Activated naive CD4-positive, alpha-beta T cell treated with anti-CD3 and anti-CD28 coated beads, Interleukin-2, amount 50 U/mL, for 16 hours (primary cell): Measurements from ENCODE around the gene RGS19.

ENCODE experiments used
- DNase-seq: peaks from one replicate; pipeline ENCODE4 v3.0.0-alpha.2; 2020

Gene RGS19

GRCh38 chr20:64076061-64076997 is 3.0 kb downstream of the RGS19 start:
- no peak for DNase-seq

GRCh38 chr20:64075556-64075955 is 3.8 kb downstream of the RGS19 start:
- DNase-seq = no peak

GRCh38 chr20:64074963-64075362 is 4.4 kb downstream of the RGS19 start:
- no peak for DNase-seq

- DNase-seq = no peak
These were observed 5.0 kb downstream of the RGS19 start for GRCh38 chr20:64074184-64074789.

GRCh38 chr20:64073476-64074183 is 5.7 kb downstream of the RGS19 start:
- DNase-seq = no peak

GRCh38 chr20:64072498-64073063 is 6.7 kb downstream of the RGS19 start:
- no peak for DNase-seq

GRCh38 chr20:64071341-64072332 is 7.7 kb downstream of the RGS19 start:
- no peak for DNase-seq

- no peak for DNase-seq
These were observed 8.9 kb downstream of the RGS19 start for GRCh38 chr20:64070244-64070993.

- DNase-seq = no peak
These were observed 9.6 kb downstream of the RGS19 start for GRCh38 chr20:64069614-64070243.

- DNase-seq = no peak
These were observed 10.1 kb downstream of the RGS19 start for GRCh38 chr20:64069209-64069613.

GRCh38 chr20:64068386-64069208 is 10.7 kb downstream of the RGS19 start:
- no peak for DNase-seq

- DNase-seq = no peak
These were observed 11.5 kb downstream of the RGS19 start for GRCh38 chr20:64067733-64068307.

GRCh38 chr20:64067005-64067632 is 12.2 kb downstream of the RGS19 start:
- no peak for DNase-seq

GRCh38 chr20:64065974-64066343 is 13.4 kb downstream of the RGS19 start:
- DNase-seq = no peak

- no peak for DNase-seq
These were observed 14.0 kb downstream of the RGS19 start for GRCh38 chr20:64065062-64065973.

- no peak for DNase-seq
These were observed 15.1 kb downstream of the RGS19 start for GRCh38 chr20:64064145-64064698.

GRCh38 chr20:64063389-64064144 is 15.8 kb downstream of the RGS19 start:
- peak; percentile 51 for DNase-seq
